Tibial nerve (tissue), 4 donors: ENCODE data around the gene ZNHIT1.

ENCODE experiments used
- CTCF ChIP-seq, 5 experiments: fragments of 200-600 bp in 3 of 5; fragments of 450-650 bp in 2 of 5; sonication (generic) in 3 of 5; IDR thresholded peaks; one replicate each; pipeline ENCODE4 v1.5.1; 2016 to 2019; ENCODE audit warnings: antibody characterized with exemption in 5 of 5, mild to moderate bottlenecking in 3 of 5, moderate library complexity in 2 of 5
- EP300 ChIP-seq, 2 donors: sonication (generic); formaldehyde crosslinking; IDR thresholded peaks; one replicate each; pipeline ENCODE4 v1.6.1; 2017; ENCODE audit warnings: antibody characterized with exemption in 2 of 2, mild to moderate bottlenecking in 1 of 2
- POLR2A ChIP-seq, 2 donors: fragments of 450-650 bp; IDR thresholded peaks; one replicate each; pipeline ENCODE4 v1.6.1; 2017; ENCODE audit warnings: antibody characterized with exemption in 2 of 2, mild to moderate bottlenecking in 2 of 2, moderate library complexity in 2 of 2

GRCh38 chr7:101218236-101219125, 516 bp downstream of the ZNHIT1 start:
- TF ChIP-seq CTCF (IDR thresholded peaks at IDR 0.05): no peak
- no peak for TF ChIP-seq POLR2A (IDR thresholded peaks at IDR 0.05)
- TF ChIP-seq EP300 (IDR thresholded peaks at IDR 0.05): no peak
